ENCODE data around the gene IFNA1. TPM values are rescaled to one million over a fixed set of nuclear protein-coding genes. Genes with fewer than 3 reads are reported as not detected.

The IFNA1 gene
- total RNA-seq, 1 donor from 2014 or later: not detected

DNA sequence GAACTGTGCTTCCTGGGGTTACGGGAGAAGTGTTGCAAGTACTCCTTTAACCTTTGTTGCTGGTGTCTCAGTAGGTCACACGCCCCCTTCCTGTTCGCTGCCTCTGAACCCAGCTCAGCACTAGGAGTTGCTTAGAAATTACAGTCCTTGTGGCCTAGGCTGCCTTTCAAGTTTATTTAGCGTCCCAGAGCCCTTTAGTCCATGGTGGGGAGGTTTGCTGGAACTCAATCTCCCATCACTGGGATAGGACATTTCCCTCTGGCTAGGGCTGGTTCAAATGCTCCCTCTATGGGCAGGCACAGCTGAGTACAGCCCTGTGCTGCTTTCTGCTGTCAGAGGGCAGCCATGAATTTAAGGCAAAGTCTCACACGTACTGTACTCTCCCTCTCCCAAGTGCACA is 26.6 kb upstream of the IFNA1 start:
- TF ChIP-seq, protein P1, sequence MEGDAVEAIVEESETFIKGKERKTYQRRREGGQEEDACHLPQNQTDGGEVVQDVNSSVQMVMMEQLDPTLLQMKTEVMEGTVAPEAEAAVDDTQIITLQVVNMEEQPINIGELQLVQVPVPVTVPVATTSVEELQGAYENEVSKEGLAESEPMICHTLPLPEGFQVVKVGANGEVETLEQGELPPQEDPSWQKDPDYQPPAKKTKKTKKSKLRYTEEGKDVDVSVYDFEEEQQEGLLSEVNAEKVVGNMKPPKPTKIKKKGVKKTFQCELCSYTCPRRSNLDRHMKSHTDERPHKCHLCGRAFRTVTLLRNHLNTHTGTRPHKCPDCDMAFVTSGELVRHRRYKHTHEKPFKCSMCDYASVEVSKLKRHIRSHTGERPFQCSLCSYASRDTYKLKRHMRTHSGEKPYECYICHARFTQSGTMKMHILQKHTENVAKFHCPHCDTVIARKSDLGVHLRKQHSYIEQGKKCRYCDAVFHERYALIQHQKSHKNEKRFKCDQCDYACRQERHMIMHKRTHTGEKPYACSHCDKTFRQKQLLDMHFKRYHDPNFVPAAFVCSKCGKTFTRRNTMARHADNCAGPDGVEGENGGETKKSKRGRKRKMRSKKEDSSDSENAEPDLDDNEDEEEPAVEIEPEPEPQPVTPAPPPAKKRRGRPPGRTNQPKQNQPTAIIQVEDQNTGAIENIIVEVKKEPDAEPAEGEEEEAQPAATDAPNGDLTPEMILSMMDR (IDR thresholded peaks at IDR 0.05; ENCODE audit: insufficient read depth, low read length, severe bottlenecking): peak; percentile 43
- peaks cover 6% of the 10 kb centered on the region for H3K27me3 ChIP-seq (ENCODE audit: control insufficient read depth, insufficient read depth, low read length)
- no peak for DNase-seq (ENCODE audit: low read depth)
- H3K4me3 ChIP-seq (ENCODE audit: low read depth, low read length): no peak overlapping the region
- FAIRE-seq: no peak
- H3K36me3 ChIP-seq (ENCODE audit: control insufficient read depth, insufficient read depth, low read length): no peaks in the 10 kb centered on the region

DNA sequence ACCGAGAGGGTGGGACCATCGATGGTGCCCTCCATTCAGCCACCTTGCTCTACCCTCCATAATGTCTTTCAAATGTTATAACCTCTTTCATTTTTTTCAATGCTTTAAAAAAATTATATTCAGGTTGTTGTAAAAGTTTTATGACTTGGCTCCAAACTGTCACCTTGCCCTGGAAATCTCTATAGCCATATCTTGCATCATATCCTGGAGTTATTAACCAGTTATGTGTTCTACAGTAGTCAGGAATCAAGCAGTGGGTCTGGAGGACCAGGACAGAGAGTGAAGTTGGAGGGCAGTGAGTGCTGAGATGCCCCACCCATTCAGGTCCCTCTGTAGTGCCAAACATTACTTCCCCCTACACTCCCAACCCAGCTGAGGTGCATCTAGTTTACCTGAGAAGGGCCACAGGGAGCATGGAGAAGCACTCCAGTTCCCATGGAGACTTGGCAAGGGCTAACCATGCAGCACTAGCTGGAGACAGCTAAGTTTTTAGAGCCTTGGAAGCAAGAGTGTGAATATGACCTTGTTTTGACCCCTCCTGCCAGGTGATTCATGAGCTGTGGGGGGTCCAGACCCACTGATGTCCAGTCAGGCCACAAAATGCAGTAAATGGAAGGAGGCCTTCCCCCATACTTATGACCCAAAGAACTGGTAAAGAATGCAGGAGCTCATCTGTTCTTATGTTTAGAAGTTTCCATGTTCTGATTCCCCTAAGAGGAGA is 25.9 kb upstream of the IFNA1 start:
- no peak overlapping the region for H3K4me3 ChIP-seq (ENCODE audit: low read depth, low read length)
- no peaks in the 10 kb centered on the region for H3K36me3 ChIP-seq (ENCODE audit: control insufficient read depth, insufficient read depth, low read length)
- DNase-seq (ENCODE audit: low read depth) (no peak), FAIRE-seq (no peak)
- H3K27me3 ChIP-seq (ENCODE audit: control insufficient read depth, insufficient read depth, low read length): peaks cover 1% of the 10 kb centered on the region
- TF ChIP-seq, protein P1 (IDR thresholded peaks at IDR 0.05; ENCODE audit: insufficient read depth, low read length, severe bottlenecking): no peak

DNA sequence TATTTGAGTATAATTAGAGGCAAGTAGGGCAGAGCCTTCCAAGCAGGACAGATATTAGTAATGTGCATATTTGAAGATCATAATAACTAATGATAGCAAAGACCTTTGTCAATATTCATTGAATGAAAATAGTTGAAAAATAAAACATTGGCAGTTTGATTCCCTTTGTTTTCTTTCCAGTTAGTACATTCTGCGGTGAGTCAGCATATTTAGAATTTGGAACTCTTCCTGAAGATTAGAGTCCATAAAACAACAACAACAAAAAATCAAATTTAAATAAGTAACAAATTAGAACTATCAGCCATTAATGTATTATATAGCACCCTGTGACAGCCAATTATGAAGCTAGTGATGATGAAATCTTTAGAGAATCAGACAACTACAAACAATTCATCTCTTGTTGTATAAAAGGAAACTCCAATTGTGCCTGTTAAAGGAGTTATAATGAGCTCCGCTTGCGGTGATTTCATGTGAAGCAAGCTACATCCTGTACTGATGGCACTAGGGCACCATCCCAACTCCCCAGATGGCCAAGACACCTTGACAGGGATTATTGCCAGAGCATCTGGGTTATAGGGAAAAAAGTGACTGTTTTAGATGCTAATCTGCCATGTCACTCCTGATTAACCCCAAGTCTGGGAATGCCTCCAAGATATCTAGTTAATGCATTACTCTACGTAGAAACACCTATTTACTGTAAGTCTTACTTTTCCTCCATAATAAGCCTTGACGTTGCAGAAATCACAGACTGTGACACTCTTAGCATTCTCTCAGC is 24.6 kb upstream of the IFNA1 start:
- TF ChIP-seq, protein P1 (IDR thresholded peaks at IDR 0.05; ENCODE audit: insufficient read depth, low read length, severe bottlenecking): no peak
- no peak for FAIRE-seq
- no peak for DNase-seq (ENCODE audit: low read depth)
- Histone ChIP-seq H3K27me3 (ENCODE audit: control insufficient read depth, insufficient read depth, low read length) (peaks cover 1% of the 10 kb centered on the region), H3K4me3 (ENCODE audit: low read depth, low read length) (no peak overlapping the region), H3K36me3 (ENCODE audit: control insufficient read depth, insufficient read depth, low read length) (no peaks in the 10 kb centered on the region)

DNA sequence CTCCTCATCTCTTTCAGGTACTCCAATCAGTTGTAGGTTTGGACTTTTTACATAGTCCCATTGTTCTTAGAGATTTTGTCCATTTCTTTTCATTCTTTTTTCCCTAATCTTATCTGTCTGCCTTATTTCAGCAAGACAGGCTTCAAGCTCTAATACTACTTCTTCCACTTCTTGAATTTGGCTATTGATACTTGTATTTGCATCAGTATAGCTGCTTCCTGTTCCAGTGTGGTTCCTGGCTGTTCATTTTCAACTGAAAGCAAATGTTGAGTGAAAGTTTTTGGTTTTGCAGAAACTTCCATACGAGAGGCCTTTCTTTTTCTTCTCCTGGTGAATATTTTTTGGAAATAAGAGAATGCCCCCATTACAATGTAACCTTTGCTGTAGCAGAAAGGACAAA is 12.0 kb upstream of the IFNA1 start:
- no peak overlapping the region for H3K4me3 ChIP-seq (ENCODE audit: low read depth, low read length)
- FAIRE-seq (no peak), DNase-seq (ENCODE audit: low read depth) (no peak)
- peaks cover 5% of the 10 kb centered on the region for H3K27me3 ChIP-seq (ENCODE audit: control insufficient read depth, insufficient read depth, low read length)
- TF ChIP-seq, protein P1 (IDR thresholded peaks at IDR 0.05; ENCODE audit: insufficient read depth, low read length, severe bottlenecking): no peak
- H3K36me3 ChIP-seq (ENCODE audit: control insufficient read depth, insufficient read depth, low read length): no peaks in the 10 kb centered on the region

DNA sequence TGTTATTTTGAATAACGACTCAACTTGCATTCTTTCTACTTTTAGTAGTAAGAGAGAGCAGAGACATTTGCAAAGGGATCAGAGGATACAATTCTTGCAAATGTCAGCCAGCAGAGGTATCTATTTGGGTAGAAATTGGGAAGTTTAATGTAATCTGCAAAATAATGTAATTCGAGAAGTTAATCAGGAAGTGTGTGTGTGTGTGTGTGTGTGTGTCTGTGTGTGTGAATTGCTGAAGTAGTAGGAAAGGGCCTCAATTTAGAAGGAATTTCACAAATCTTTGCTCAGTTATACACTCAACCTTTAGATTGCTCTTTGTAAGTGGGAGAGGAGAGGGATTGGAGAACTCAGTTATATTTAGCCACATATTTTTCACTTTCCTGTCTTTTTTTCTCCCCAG is 11.0 kb upstream of the IFNA1 start:
- TF ChIP-seq, protein P1 (IDR thresholded peaks at IDR 0.05; ENCODE audit: insufficient read depth, low read length, severe bottlenecking): no peak
- DNase-seq (ENCODE audit: low read depth) (no peak), FAIRE-seq (no peak)
- Histone ChIP-seq H3K27me3 (ENCODE audit: control insufficient read depth, insufficient read depth, low read length) (peaks cover 5% of the 10 kb centered on the region), H3K36me3 (ENCODE audit: control insufficient read depth, insufficient read depth, low read length) (no peaks in the 10 kb centered on the region), H3K4me3 (ENCODE audit: low read depth, low read length) (no peak overlapping the region)

Measured in bronchial epithelial cell (primary cell).